HG03175 (cell line): ENCODE measurements around the gene ZNF230.

Experiments
- ATAC-seq: cut with Tn5 transposase; IDR thresholded peaks from one replicate; pipeline ENCODE4 v1.9.1; 2021; ENCODE audit warnings: mild to moderate bottlenecking, moderate library complexity; ENCODE audit not compliant: unreplicated experiment

Gene ZNF230

DNA sequence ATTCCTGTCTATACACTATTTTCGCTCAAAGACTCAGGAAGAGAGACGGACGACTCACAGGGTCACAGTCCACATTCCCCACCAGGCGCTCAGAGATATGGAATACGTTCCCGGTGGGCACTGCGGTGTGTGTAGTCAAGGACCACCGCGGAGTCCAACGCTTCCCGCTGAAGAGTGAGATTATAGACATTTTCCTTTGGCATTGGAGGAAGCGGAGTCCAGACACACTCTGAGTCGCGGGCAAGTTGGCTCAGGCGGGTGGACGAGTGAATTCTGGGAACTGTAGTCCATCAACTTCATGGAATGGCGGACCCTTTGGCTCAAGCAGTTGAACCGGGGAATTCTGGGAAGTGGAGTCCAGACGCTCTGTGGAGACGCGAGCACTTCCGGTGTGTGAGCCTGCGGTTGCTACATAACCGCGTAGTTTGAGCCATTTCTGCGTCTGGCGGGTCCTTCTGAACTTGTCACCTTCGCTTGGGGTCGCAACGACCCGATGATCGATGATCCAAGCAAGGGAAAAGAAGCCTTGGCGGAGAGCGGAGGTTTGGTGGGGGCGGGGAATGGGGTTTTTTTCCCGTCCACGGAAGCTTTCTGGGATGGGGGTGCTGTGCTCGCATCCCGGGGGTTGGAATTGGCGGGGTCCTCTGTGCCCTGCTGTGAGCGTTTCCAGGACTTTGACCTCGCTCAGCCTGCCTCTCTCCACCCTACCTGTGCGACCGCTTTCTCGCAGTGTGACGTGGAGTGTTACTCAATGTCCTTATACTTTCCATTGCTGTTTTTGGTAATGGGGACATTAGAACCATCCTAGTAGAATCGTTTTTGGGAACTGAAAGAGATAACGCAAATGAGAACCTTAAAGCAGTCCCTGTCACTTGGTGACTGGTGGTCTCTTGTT, at the start of gene ZNF230:
Gene ZNF230, plus strand, starts transcription at position 392 of the 895 bp plus-strand sequence. CDS start 4,122 bp downstream, outside the sequence.
- peak; percentile 93 for ATAC-seq

DNA sequence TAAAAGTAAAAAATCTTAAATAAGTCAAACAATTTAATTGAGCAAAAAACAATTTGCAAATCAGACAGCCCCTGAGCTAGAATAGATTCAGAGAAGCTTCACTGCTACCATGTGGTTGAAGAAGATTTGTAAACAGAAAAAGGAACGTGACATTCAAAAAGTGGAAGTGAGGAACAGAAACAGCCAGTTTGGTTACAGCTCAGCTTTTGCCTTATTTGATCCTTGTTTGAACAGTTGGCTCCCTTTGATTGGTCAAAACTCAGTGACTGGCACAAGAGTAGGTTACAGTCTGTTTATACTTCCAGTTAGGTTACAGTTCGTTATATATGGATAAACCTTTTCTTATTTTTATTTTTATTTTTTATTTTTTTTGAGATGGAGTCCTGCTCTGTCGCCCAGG, 45.9 kb upstream of the ZNF230 start:
- no peak for ATAC-seq

- ATAC-seq: no peak
These were observed 44.9 kb upstream of the ZNF230 start for GRCh38 chr19:43957891-43958290.

- no peak for ATAC-seq
These were observed 42.3 kb upstream of the ZNF230 start for GRCh38 chr19:43960411-43960810.

- ATAC-seq: no peak
These were observed 36.6 kb upstream of the ZNF230 start for GRCh38 chr19:43966079-43966694.

GRCh38 chr19:43976732-43977131, 26.0 kb upstream of the ZNF230 start:
- ATAC-seq: no peak

- peak; percentile 12 for ATAC-seq
These were observed 19.2 kb upstream of the ZNF230 start for GRCh38 chr19:43983544-43983911.

GRCh38 chr19:43983912-43984686, 18.7 kb upstream of the ZNF230 start, which contains the start of gene ZNF155:
Gene ZNF155, plus strand, starts transcription at chr19:43984188. Its CDS starts 4,356 bp downstream, at chr19:43988544.
- ATAC-seq: peak; percentile 75

GRCh38 chr19:43984687-43985000, 18.1 kb upstream of the ZNF230 start:
- no peak for ATAC-seq

GRCh38 chr19:43997631-43998290, 5.0 kb upstream of the ZNF230 start:
- no peak for ATAC-seq

DNA sequence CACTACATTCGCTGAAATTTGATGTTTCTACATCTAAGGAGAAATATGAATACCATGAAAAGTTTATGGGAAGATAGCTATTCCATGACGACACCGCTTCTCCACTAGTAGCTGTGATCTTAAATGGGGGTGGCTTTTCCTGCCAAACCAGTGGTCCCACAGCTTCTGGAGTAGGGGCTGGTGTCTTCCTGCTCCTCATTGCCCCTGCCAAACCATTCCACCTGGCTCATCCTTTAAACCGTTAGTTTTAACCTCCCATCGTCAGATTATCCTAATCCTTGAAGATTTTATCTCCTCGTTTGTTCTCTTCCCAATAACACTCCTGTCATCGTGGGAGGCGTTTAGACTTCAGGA, 568 bp upstream of the ZNF230 start:
- ATAC-seq: no peak

GRCh38 chr19:44003461-44004009, 778 bp downstream of the ZNF230 start:
- peak; percentile 33 for ATAC-seq

- ATAC-seq: no peak
These were observed 3.2 kb downstream of the ZNF230 start for GRCh38 chr19:44005973-44006372.

- ATAC-seq: no peak
These were observed 4.7 kb downstream of the ZNF230 start for GRCh38 chr19:44007473-44007872.

DNA sequence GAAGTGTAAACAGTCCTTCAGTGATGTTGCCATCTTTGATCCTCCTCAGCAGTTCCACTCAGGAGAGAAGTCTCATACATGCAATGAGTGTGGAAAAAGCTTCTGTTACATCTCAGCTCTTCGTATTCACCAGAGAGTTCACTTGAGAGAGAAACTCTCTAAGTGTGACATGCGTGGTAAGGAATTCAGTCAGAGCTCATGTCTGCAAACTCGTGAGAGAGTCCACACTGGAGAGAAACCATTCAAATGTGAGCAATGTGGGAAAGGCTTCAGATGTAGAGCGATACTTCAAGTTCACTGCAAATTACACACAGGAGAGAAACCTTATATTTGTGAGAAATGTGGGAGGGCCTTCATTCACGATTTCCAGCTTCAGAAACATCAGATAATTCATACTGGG, 7.7 kb downstream of the ZNF230 start:
- no peak for ATAC-seq

DNA sequence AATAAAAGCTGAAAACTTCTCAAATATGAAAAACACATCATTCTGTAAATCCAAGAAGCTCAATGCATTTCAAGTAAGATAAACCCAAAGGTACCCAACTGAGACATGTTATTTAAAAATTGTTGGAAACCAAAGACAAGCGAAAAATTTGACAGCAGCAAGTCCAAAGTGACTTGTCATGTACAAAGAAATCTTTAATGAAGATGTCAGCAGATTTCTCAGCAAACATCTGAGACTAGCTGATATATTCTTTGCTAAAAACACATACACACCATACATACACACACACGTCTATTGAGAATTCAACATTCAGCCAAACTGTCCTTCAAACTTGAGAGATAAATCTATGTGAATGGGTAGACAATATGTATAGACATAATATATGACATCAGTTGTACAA, 16.7 kb downstream of the ZNF230 start:
- ATAC-seq: no peak

DNA sequence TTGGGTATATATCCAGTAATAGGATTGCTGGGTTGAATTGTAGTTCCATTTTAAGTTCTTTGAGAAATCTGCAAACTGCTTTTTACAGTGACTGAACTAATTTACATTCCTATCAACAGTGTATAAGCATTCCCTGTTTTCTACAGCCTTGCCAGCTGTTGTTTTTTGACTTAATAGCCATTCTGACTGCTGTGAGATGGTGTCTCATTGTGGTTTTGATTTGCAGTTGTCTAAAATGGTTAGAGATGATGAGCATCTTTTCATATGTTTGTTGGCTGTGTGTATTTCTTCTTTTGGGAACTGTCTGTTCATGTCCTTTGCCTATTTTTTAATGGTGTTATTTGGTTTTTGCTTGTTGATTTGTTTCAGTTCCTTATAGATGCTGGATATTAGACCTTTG, 18.5 kb downstream of the ZNF230 start:
- ATAC-seq: no peak

DNA sequence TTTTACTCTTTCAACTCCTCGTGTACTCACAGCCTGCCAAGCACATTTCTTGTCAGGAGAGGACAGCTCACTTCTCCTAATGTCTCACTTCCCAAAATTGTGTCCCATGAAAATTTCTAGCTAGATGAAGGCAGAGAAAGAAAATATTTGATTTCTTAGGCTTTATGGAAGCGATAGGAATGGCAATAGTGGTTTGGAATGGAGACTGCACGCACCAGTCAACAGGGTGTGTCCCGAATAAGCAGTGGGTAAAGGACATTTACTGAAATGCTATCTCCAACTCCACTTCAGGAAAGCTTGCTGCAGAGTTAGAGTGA, 22.1 kb downstream of the ZNF230 start:
- ATAC-seq: no peak

GRCh38 chr19:44025217-44025936, 22.6 kb downstream of the ZNF230 start, which contains the start of gene ZNF222:
Gene ZNF222, plus strand, starts transcription at chr19:44025379. Its CDS starts 58 bp downstream, at chr19:44025437.
- ATAC-seq: peak; percentile 93

GRCh38 chr19:44026622-44027021, 23.9 kb downstream of the ZNF230 start:
- no peak for ATAC-seq
